Measurements from ENCODE around the gene INSIG1. TPM values are rescaled to one million over a fixed set of nuclear protein-coding genes. Genes with fewer than 3 reads are reported as not detected.
A peak's percentile ranks its signal among the peaks of the same experiment; 100 is the strongest.

Gene INSIG1
- total and polyA plus RNA-seq, 8 donors: 13.0 to 59.2 (median 37.1) TPM

- Histone ChIP-seq H3K9me3 (no peaks in the 10 kb centered on the region), H3K27me3 (no peaks in the 10 kb centered on the region), H3K4me3 (no peak overlapping the region), H3K27ac (peak overlapping the region in 1 of 4 donors; percentile 98), H3K36me3 (no peaks in the 10 kb centered on the region), H3K4me1 (peaks cover 4 to 12% (median 10%) of the 10 kb centered on the region in 3 donors)
- intact Hi-C loops (cut with DNase I): no loop called here
- DNase-seq (no peak), FAIRE-seq (no peak), ATAC-seq (no peak)
- 49 to 58% methylated on average over 7 of the region's 7 CpGs for WGBS, 2 donors
- TF ChIP-seq CTCF (IDR thresholded peaks at IDR 0.05): no peak
Observed at GRCh38 chr7:155295511-155295910, 2.2 kb upstream of the INSIG1 start.

- TF ChIP-seq CTCF (IDR thresholded peaks at IDR 0.05): no peak
- no peak for FAIRE-seq
- no peaks in the 10 kb centered on the region for H3K9me3 ChIP-seq
- no peaks in the 10 kb centered on the region for H3K36me3 ChIP-seq
- no peaks in the 10 kb centered on the region for H3K27me3 ChIP-seq
- WGBS, 2 donors: 28 to 29% methylated on average over 18 of the region's 18 CpGs
- intact Hi-C loops (cut with DNase I): no loop called here
- DNase-seq: peak in 3 of 6 donors; percentile 48 to 54 (median 48)
- H3K4me3 ChIP-seq: peak overlapping the region in 3 of 4 donors; percentile 73 to 99 (median 94)
- H3K4me1 ChIP-seq: peaks cover 6 to 16% (median 12%) of the 10 kb centered on the region in 3 donors
- peak; percentile 1 to 30 (median 16) for ATAC-seq
- H3K27ac ChIP-seq: peak overlapping the region; percentile 61 to 98 (median 83)
Observed at GRCh38 chr7:155296006-155296787, 1.5 kb upstream of the INSIG1 start.

GRCh38 chr7:155296788-155297516 is 726 bp upstream of the INSIG1 start:
- intact Hi-C loops (cut with DNase I): no loop called here
- FAIRE-seq: no peak
- 1% methylated on average over 41 to 57 of the region's 57 CpGs for WGBS, 2 donors

GRCh38 chr7:155298288-155298833 is 683 bp downstream of the INSIG1 start:
- Histone ChIP-seq H3K9me3 (no peaks in the 10 kb centered on the region), H3K36me3 (no peaks in the 10 kb centered on the region), H3K27me3 (no peaks in the 10 kb centered on the region), H3K4me1 (peaks cover 10 to 34% (median 22%) of the 10 kb centered on the region in 3 donors), H3K4me3 (peak overlapping the region; percentile 76 to 99 (median 94)), H3K27ac (peak overlapping the region; percentile 80 to 98 (median 87))
- intact Hi-C loops (cut with DNase I): no loop called here
- peak in 1 of 6 donors; percentile 39 for DNase-seq
- TF ChIP-seq CTCF (IDR thresholded peaks at IDR 0.05): no peak
- peak in 3 of 4 donors; percentile 1 to 4 (median 3) for ATAC-seq
- FAIRE-seq: no peak
- WGBS, 2 donors: 0% methylated on average over 34 of the region's 34 CpGs

More at GRCh38 chr7:155296788-155297516, 726 bp upstream of the INSIG1 start:
- Histone ChIP-seq H3K27me3 (no peaks in the 10 kb centered on the region), H3K27ac (peak overlapping the region; percentile 61 to 98 (median 83)), H3K4me1 (peaks cover 10 to 22% (median 12%) of the 10 kb centered on the region in 3 donors), H3K9me3 (no peaks in the 10 kb centered on the region), H3K36me3 (no peaks in the 10 kb centered on the region), H3K4me3 (peak overlapping the region; percentile 47 to 99 (median 84))
- TF ChIP-seq CTCF (IDR thresholded peaks at IDR 0.05): peak in 2 of 4 donors; percentile 22 to 24
- DNase-seq: peak; percentile 53 to 84 (median 64)
- ATAC-seq: peak; percentile 17 to 46 (median 28)
